Mesendoderm (in vitro differentiated cells): ENCODE results near the gene UNC93B1.
A peak's percentile ranks its signal among the peaks of the same experiment; 100 is the strongest.

Experiments used
- DNase-seq: peaks from one replicate; pipeline ENCODE4 v3.0.0; 2013
- H2AK5ac ChIP-seq: 2 replicates; pipeline ENCODE4 v1.6.1; 2013; ENCODE audit warnings: low read length, inconsistent platforms
- H2BK120ac ChIP-seq: 2 replicates; pipeline ENCODE4 v1.6.1; 2013; ENCODE audit warnings: low read depth, mild to moderate bottlenecking, low read length, moderate library complexity, mixed read lengths
- H2BK15ac ChIP-seq: replicated peaks from 2 replicates; pipeline ENCODE4 v1.6.1; 2013; ENCODE audit warnings: low read depth, mild to moderate bottlenecking, moderate library complexity
- H2BK5ac ChIP-seq: 2 replicates; pipeline ENCODE4 v1.6.1; 2013; ENCODE audit warnings: low read length, inconsistent platforms
- H3K18ac ChIP-seq: 2 replicates; pipeline ENCODE4 v1.6.1; 2013; ENCODE audit warnings: mild to moderate bottlenecking, low read length, mixed read lengths
- H3K23ac ChIP-seq: one replicate; pipeline ENCODE4 v1.6.1; 2013; ENCODE audit warnings: low read length
- H3K27ac ChIP-seq: 2 replicates; pipeline ENCODE4 v1.5.1; 2013; ENCODE audit warnings: low read depth, mild to moderate bottlenecking, inconsistent platforms, low read length, moderate library complexity
- H3K27me3 ChIP-seq: 2 replicates; pipeline ENCODE4 v1.6.1; 2013; ENCODE audit warnings: low read length, control low read depth, mild to moderate bottlenecking, inconsistent platforms; ENCODE audit not compliant: insufficient read depth, poor library complexity
- H3K36me3 ChIP-seq: 2 replicates; pipeline ENCODE4 v1.6.1; 2013; ENCODE audit warnings: low read length, inconsistent platforms; ENCODE audit not compliant: control insufficient read depth, insufficient read depth
- H3K4ac ChIP-seq: one replicate; pipeline ENCODE4 v1.6.1; 2013; ENCODE audit warnings: low read depth, mild to moderate bottlenecking, low read length, moderate library complexity
- H3K4me1 ChIP-seq: 2 replicates; pipeline ENCODE4 v1.6.1; 2013; ENCODE audit warnings: low read depth, low read length, inconsistent platforms; ENCODE audit not compliant: control insufficient read depth
- H3K4me2 ChIP-seq: 2 replicates; pipeline ENCODE4 v1.6.1; 2013; ENCODE audit warnings: low read length
- H3K4me3 ChIP-seq: 2 replicates; pipeline ENCODE4 v1.5.1; 2013; ENCODE audit warnings: mild to moderate bottlenecking, low read length
- H3K56ac ChIP-seq: one replicate; pipeline ENCODE4 v1.6.1; 2013; ENCODE audit warnings: low read length
- H3K79me1 ChIP-seq: 2 replicates; pipeline ENCODE4 v1.6.1; 2013; ENCODE audit warnings: low read length, inconsistent platforms
- H3K79me2 ChIP-seq: 2 replicates; pipeline ENCODE4 v1.6.1; 2013; ENCODE audit warnings: mild to moderate bottlenecking, low read length; ENCODE audit not compliant: control insufficient read depth, insufficient read depth
- H3K9ac ChIP-seq: 2 replicates; pipeline ENCODE4 v1.6.1; 2013; ENCODE audit warnings: low read length, inconsistent platforms
- H4K5ac ChIP-seq: one replicate; pipeline ENCODE4 v1.6.1; 2013; ENCODE audit warnings: low read length
- H4K8ac ChIP-seq: one replicate; pipeline ENCODE4 v1.6.1; 2013; ENCODE audit warnings: low read depth, mild to moderate bottlenecking, control low read depth, low read length, moderate library complexity
- WGBS: extraction: QIAGEN DNeasy Blood & Tissue Kit; methylation state at CpG from one replicate; pipeline ENCODE4 v1.1.7; 2013; ENCODE audit warnings: low lambda C conversion rate, missing lambda C conversion rate; ENCODE audit not compliant: insufficient coverage; ENCODE audit errors: extremely low coverage; 5-methylcytosine and 5-hydroxymethylcytosine counted together

Gene UNC93B1

GRCh38 chr11:68040101-68040956 lies 36.4 kb upstream of the UNC93B1 start:
- peak overlapping the region; percentile 43 for H3K4ac ChIP-seq
- WGBS: no CpG with 5 or more reads among the region's 22 CpGs
- H3K27ac ChIP-seq: peak overlapping the region; percentile 59
- no peaks in the 10 kb centered on the region for H3K27me3 ChIP-seq
- peak overlapping the region; percentile 8 for H3K18ac ChIP-seq
- H3K9ac ChIP-seq: peak overlapping the region; percentile 59
- no peak overlapping the region for H4K8ac ChIP-seq
- H3K23ac ChIP-seq: no peak overlapping the region
- H3K56ac ChIP-seq: peak overlapping the region; percentile 84
- H2BK15ac ChIP-seq: no peak overlapping the region
- no peak overlapping the region for H3K4me3 ChIP-seq
- H3K4me2 ChIP-seq: peak overlapping the region; percentile 8
- H2BK5ac ChIP-seq: peak overlapping the region; percentile 73
- H4K5ac ChIP-seq: no peak overlapping the region
- peak; percentile 84 for DNase-seq
- H3K79me1 ChIP-seq: no peaks in the 10 kb centered on the region
- peak overlapping the region; percentile 10 for H2AK5ac ChIP-seq
- no peaks in the 10 kb centered on the region for H3K36me3 ChIP-seq
- H2BK120ac ChIP-seq: no peak overlapping the region
- peaks cover 5% of the 10 kb centered on the region for H3K4me1 ChIP-seq
- no peaks in the 10 kb centered on the region for H3K79me2 ChIP-seq

- H3K79me1 ChIP-seq: no peaks in the 10 kb centered on the region
- peak overlapping the region; percentile 10 for H2AK5ac ChIP-seq
- H3K79me2 ChIP-seq: no peaks in the 10 kb centered on the region
- H3K56ac ChIP-seq: peak overlapping the region; percentile 80
- no peaks in the 10 kb centered on the region for H3K27me3 ChIP-seq
- no CpG with 5 or more reads among the region's 10 CpGs for WGBS
- H4K5ac ChIP-seq: no peak overlapping the region
- H3K4me2 ChIP-seq: peak overlapping the region; percentile 41
- no peak overlapping the region for H2BK120ac ChIP-seq
- no peak overlapping the region for H2BK5ac ChIP-seq
- no peak overlapping the region for H2BK15ac ChIP-seq
- H3K9ac ChIP-seq: peak overlapping the region; percentile 54
- H3K4me3 ChIP-seq: no peak overlapping the region
- peak overlapping the region; percentile 24 for H3K18ac ChIP-seq
- peaks cover 5% of the 10 kb centered on the region for H3K4me1 ChIP-seq
- no peak for DNase-seq
- no peaks in the 10 kb centered on the region for H3K36me3 ChIP-seq
- no peak overlapping the region for H4K8ac ChIP-seq
- H3K27ac ChIP-seq: peak overlapping the region; percentile 59
- H3K4ac ChIP-seq: no peak overlapping the region
- no peak overlapping the region for H3K23ac ChIP-seq
Observed at GRCh38 chr11:68039526-68040086, 35.7 kb upstream of the UNC93B1 start.

- H4K8ac ChIP-seq: no peak within 1 kb of the TSS
- H3K27ac ChIP-seq: peak within 1 kb of the TSS; percentile 59
- WGBS: no CpG with 5 or more reads among the region's 51 CpGs
- peak within 1 kb of the TSS; percentile 31 for H3K18ac ChIP-seq
- DNase-seq: peak; percentile 89
- H3K27me3 ChIP-seq: no peaks in the 10 kb centered on the region
- H3K79me2 ChIP-seq: no peaks in the 10 kb centered on the region
- H4K5ac ChIP-seq: no peak within 1 kb of the TSS
- peak within 1 kb of the TSS; percentile 94 for H3K23ac ChIP-seq
- peak within 1 kb of the TSS; percentile 16 for H3K4me3 ChIP-seq
- no peak within 1 kb of the TSS for H2BK120ac ChIP-seq
- H3K56ac ChIP-seq: peak within 1 kb of the TSS; percentile 80
- peaks cover 1% of the 10 kb centered on the region for H3K36me3 ChIP-seq
- peak within 1 kb of the TSS; percentile 10 for H2AK5ac ChIP-seq
- H3K4me2 ChIP-seq: peak within 1 kb of the TSS; percentile 41
- H3K4ac ChIP-seq: peak within 1 kb of the TSS; percentile 60
- H3K4me1 ChIP-seq: peaks cover 5% of the 10 kb centered on the region
- H3K79me1 ChIP-seq: no peaks in the 10 kb centered on the region
- no peak within 1 kb of the TSS for H2BK5ac ChIP-seq
- no peak within 1 kb of the TSS for H2BK15ac ChIP-seq
- H3K9ac ChIP-seq: peak within 1 kb of the TSS; percentile 70
Observed at GRCh38 chr11:68038718-68039525, 35.0 kb upstream of the UNC93B1 start, which contains the start of gene TCIRG1. Gene TCIRG1, plus strand, starts transcription at chr11:68039025. Its CDS starts 2,247 bp downstream, at chr11:68041272.

- Histone ChIP-seq H2BK5ac (no peak overlapping the region), H3K4me1 (peaks cover 5% of the 10 kb centered on the region), H3K27ac (no peak overlapping the region), H3K56ac (peak overlapping the region; percentile 80), H3K23ac (peak overlapping the region; percentile 94), H3K79me1 (peaks cover under 1% of the 10 kb centered on the region), H2BK120ac (no peak overlapping the region), H3K18ac (peak overlapping the region; percentile 31), H3K79me2 (no peaks in the 10 kb centered on the region), H3K4me2 (peak overlapping the region; percentile 20), H3K36me3 (peaks cover 4% of the 10 kb centered on the region), H2BK15ac (no peak overlapping the region), H4K8ac (no peak overlapping the region), H3K4ac (peak overlapping the region; percentile 17), H3K4me3 (no peak overlapping the region), H3K27me3 (no peaks in the 10 kb centered on the region), H3K9ac (peak overlapping the region; percentile 70), H4K5ac (no peak overlapping the region), H2AK5ac (no peak overlapping the region)
- WGBS: no CpG with 5 or more reads among the region's 13 CpGs
- no peak for DNase-seq
Observed at GRCh38 chr11:68038226-68038717, 34.4 kb upstream of the UNC93B1 start.

GRCh38 chr11:68037411-68038225 lies 33.7 kb upstream of the UNC93B1 start:
- no peak overlapping the region for H3K27ac ChIP-seq
- peaks cover 4% of the 10 kb centered on the region for H3K36me3 ChIP-seq
- H3K4me2 ChIP-seq: no peak overlapping the region
- no peak overlapping the region for H2BK5ac ChIP-seq
- H3K9ac ChIP-seq: no peak overlapping the region
- no peaks in the 10 kb centered on the region for H3K79me2 ChIP-seq
- H3K4me3 ChIP-seq: no peak overlapping the region
- no peak overlapping the region for H4K8ac ChIP-seq
- H3K56ac ChIP-seq: no peak overlapping the region
- H3K27me3 ChIP-seq: no peaks in the 10 kb centered on the region
- no peak overlapping the region for H3K23ac ChIP-seq
- DNase-seq: no peak
- no CpG with 5 or more reads among the region's 20 CpGs for WGBS
- no peak overlapping the region for H2BK120ac ChIP-seq
- no peak overlapping the region for H2AK5ac ChIP-seq
- H3K4ac ChIP-seq: no peak overlapping the region
- peaks cover 3% of the 10 kb centered on the region for H3K79me1 ChIP-seq
- H3K18ac ChIP-seq: no peak overlapping the region
- peaks cover 5% of the 10 kb centered on the region for H3K4me1 ChIP-seq
- H4K5ac ChIP-seq: no peak overlapping the region
- no peak overlapping the region for H2BK15ac ChIP-seq
